OCI-LY7 (cell line): ENCODE measurements around the gene ITGAD. TPM values are rescaled to one million over a fixed set of nuclear protein-coding genes. Genes with fewer than 3 reads are reported as not detected.

Source experiments
- BruUV-seq: library from RNA; stranded (reverse); fragments of 400-500 nt; replicated peaks from 2 replicates; lab custom pipeline; 2021; lab: Mats Ljungman, UMichigan
- CTCF ChIA-PET: fragments of 300-600 bp; sonication (Branson Sonifier 250); formaldehyde crosslinking; loops from one replicate; lab custom pipeline; 2022; ENCODE audit warnings: antibody characterized with exemption; ENCODE audit not compliant: unreplicated experiment; lab: Charles Lee
- POLR2A ChIA-PET: fragments of 300-600 bp; sonication (Branson Sonifier 250); formaldehyde crosslinking; loops from one replicate; lab custom pipeline; 2022; ENCODE audit warnings: antibody characterized with exemption; lab: Charles Lee
- DNase-seq: peaks from one replicate; pipeline ENCODE4 v3.0.0-alpha.2; 2015; ENCODE audit warnings: low spot score
- H2AFZ ChIP-seq: fragments of 200-600 bp; sonication (generic), shearing (Covaris generic); 2 replicates; pipeline ENCODE4 v1.6.1; 2014; ENCODE audit warnings: mild to moderate bottlenecking, antibody characterized with exemption, low read length, moderate library complexity
- H3K27ac ChIP-seq: fragments of 200-600 bp; sonication (generic); 2 replicates; pipeline ENCODE4 v1.5.1; 2014; ENCODE audit warnings: mixed run types, low read depth, mild to moderate bottlenecking, moderate library complexity, low read length, inconsistent platforms; ENCODE audit not compliant: poor library complexity, severe bottlenecking
- H3K36me3 ChIP-seq: fragments of 200-600 bp; sonication (generic); 2 replicates; pipeline ENCODE4 v1.6.1; 2014; ENCODE audit warnings: mild to moderate bottlenecking, antibody characterized with exemption, low read length, moderate library complexity, mixed read lengths; ENCODE audit not compliant: insufficient read depth
- H3K4me1 ChIP-seq: fragments of 200-600 bp; sonication (generic); 2 replicates; pipeline ENCODE4 v1.5.1; 2014; ENCODE audit warnings: mild to moderate bottlenecking, low read length; ENCODE audit not compliant: insufficient read depth, poor library complexity, severe bottlenecking
- H3K4me2 ChIP-seq: fragments of 200-600 bp; sonication (generic); 2 replicates; pipeline ENCODE4 v1.6.1; 2014; ENCODE audit warnings: mild to moderate bottlenecking, low read length
- H3K4me3 ChIP-seq: fragments of 200-600 bp; sonication (generic); 2 replicates; pipeline ENCODE4 v1.5.1; 2014; ENCODE audit warnings: mild to moderate bottlenecking, low read depth, low read length; ENCODE audit not compliant: poor library complexity, severe bottlenecking
- H3K79me2 ChIP-seq: fragments of 200-600 bp; sonication (generic); 2 replicates; pipeline ENCODE4 v1.6.1; 2016; ENCODE audit warnings: low read depth, mild to moderate bottlenecking, low read length, moderate library complexity, mixed read lengths; ENCODE audit not compliant: insufficient read depth
- H3K9me2 ChIP-seq: fragments of 200-600 bp; sonication (generic); 2 replicates; pipeline ENCODE4 v1.6.1; 2016; ENCODE audit warnings: mild to moderate bottlenecking, low read length, mixed read lengths; ENCODE audit not compliant: insufficient read depth
- H3K9me3 ChIP-seq: fragments of 200-600 bp; sonication (generic); 2 replicates; pipeline ENCODE4 v1.6.1; 2014; ENCODE audit warnings: mild to moderate bottlenecking, mixed run types, low read length, mixed read lengths
- H4K20me1 ChIP-seq: fragments of 200-600 bp; sonication (generic); 2 replicates; pipeline ENCODE4 v1.6.1; 2014; ENCODE audit warnings: mild to moderate bottlenecking, antibody characterized with exemption, low read length, moderate library complexity, mixed read lengths; ENCODE audit not compliant: insufficient read depth
- CTCF ChIP-seq: fragments of 200-600 bp; sonication (generic); conservative IDR thresholded peaks from 2 replicates; pipeline ENCODE4 v1.5.1; 2014; ENCODE audit warnings: mild to moderate bottlenecking, antibody characterized with exemption, low read length, moderate library complexity, mixed read lengths
- EZH2phosphoT487 ChIP-seq: fragments of 200-600 bp; sonication (generic); IDR thresholded peaks from 2 replicates; pipeline ENCODE4 v1.6.1; 2018; ENCODE audit warnings: low read depth, borderline replicate concordance, mild to moderate bottlenecking, mixed run types, antibody characterized with exemption, low read length, moderate library complexity, mixed read lengths
- intact Hi-C: fragments of 100-400 bp; cut with micrococcal nuclease; formaldehyde crosslinking; loops from one replicate; pipeline ENCODE4 v1.10.0; 2022; ENCODE audit not compliant: unreplicated experiment
- total RNA-seq, 2 experiments: library from RNA; depleted of rRNA in 1 of 2; stranded (reverse); fragments of >200 nt in 1 of 2; shearing (Covaris generic) in 1 of 2; gene quantifications; 2 replicates each; pipeline ENCODE4 v1.2.3, GENCODE V29; 2014 to 2022

ITGAD gene
- total RNA-seq, 2 experiments from 2014 or later = not detected

DNA sequence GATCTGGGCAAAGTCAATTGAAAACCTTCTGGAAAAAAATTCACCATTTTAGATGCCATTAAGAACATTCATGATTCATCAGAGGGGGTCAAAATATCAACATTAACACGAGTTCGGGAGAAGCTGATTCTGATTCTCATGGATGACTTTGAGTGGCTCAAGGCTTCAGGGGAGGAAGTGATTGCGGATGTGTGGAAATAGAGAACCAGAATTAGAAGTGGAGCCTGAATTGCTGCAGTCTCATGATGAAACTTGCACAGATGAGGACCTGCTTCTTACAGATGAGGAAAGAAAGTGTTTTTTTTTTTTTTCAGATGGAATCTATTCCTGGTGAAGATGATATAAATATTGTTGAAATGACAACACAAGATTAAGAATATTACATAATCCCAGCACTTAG lies 25.3 kb upstream of the ITGAD start:
- CTCF ChIA-PET = no interaction called here
- H3K4me3 ChIP-seq = no peak overlapping the region
- no peak overlapping the region for H2AFZ ChIP-seq
- no peak for DNase-seq
- H4K20me1 ChIP-seq = no peaks in the 10 kb centered on the region
- H3K4me2 ChIP-seq = no peak overlapping the region
- TF ChIP-seq CTCF (no peak), EZH2phosphoT487 (no peak)
- BruUV-seq = no TSS peak
- no peaks in the 10 kb centered on the region for H3K79me2 ChIP-seq
- no peaks in the 10 kb centered on the region for H3K9me3 ChIP-seq
- H3K9me2 ChIP-seq = no peaks in the 10 kb centered on the region
- no peak overlapping the region for H3K27ac ChIP-seq
- H3K4me1 ChIP-seq = no peaks in the 10 kb centered on the region
- intact Hi-C loops = no loop called here
- POLR2A ChIA-PET = no interaction called here
- H3K36me3 ChIP-seq = no peaks in the 10 kb centered on the region

DNA sequence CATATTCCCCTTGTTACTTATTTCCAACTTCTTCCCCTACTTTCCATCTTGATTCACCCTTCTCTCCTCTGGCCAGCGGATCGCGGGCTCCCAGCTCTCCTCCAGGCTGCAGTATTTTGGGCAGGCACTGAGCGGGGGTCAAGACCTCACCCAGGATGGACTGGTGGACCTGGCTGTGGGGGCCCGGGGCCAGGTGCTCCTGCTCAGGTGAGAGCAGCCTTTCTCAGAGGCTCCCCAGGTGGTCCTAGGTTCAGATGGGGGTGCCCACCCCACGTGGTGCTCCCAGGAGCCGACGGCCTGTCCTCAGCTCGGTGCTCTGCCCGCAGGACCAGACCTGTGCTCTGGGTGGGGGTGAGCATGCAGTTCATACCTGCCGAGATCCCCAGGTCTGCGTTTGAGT lies 22.1 kb upstream of the ITGAD start:
- Histone ChIP-seq H3K9me3 (no peaks in the 10 kb centered on the region), H3K79me2 (no peaks in the 10 kb centered on the region), H4K20me1 (no peaks in the 10 kb centered on the region), H3K9me2 (no peaks in the 10 kb centered on the region), H3K4me3 (no peak overlapping the region), H3K4me2 (no peak overlapping the region), H3K36me3 (no peaks in the 10 kb centered on the region), H3K4me1 (no peaks in the 10 kb centered on the region), H3K27ac (no peak overlapping the region), H2AFZ (no peak overlapping the region)
- ChIA-PET POLR2A (no interaction called here), CTCF (no interaction called here)
- DNase-seq = no peak
- TF ChIP-seq EZH2phosphoT487 (no peak), CTCF (no peak)
- intact Hi-C loops = no loop called here
- no TSS peak for BruUV-seq

- H3K4me2 ChIP-seq = no peak overlapping the region
- BruUV-seq = no TSS peak
- no peaks in the 10 kb centered on the region for H4K20me1 ChIP-seq
Measured at GRCh38 chr16:31371619-31372484, 21.3 kb upstream of the ITGAD start.

More at GRCh38 chr16:31371619-31372484, 21.3 kb upstream of the ITGAD start:
- Histone ChIP-seq H3K4me1 (no peaks in the 10 kb centered on the region), H2AFZ (no peak overlapping the region), H3K27ac (no peak overlapping the region), H3K9me2 (no peaks in the 10 kb centered on the region), H3K36me3 (no peaks in the 10 kb centered on the region), H3K79me2 (no peaks in the 10 kb centered on the region), H3K9me3 (no peaks in the 10 kb centered on the region), H3K4me3 (no peak overlapping the region)
- ChIA-PET CTCF (no interaction called here), POLR2A (interaction anchor here (0.6 kb wide), 1 partner anchor 59 kb away, joined by 4 read pairs; no protein-coding TSS in a partner anchor)
- no peak for DNase-seq
- intact Hi-C loops = no loop called here
- TF ChIP-seq CTCF (no peak), EZH2phosphoT487 (no peak)
